Activated T-cell treated with anti-CD3 and anti-CD28 coated beads, Interleukin-2, amount 50 U/mL, for 48 hours (primary cell): ENCODE data around the gene DRC1.

Experiments used
- DNase-seq, 2 experiments: peaks; one replicate each; pipeline ENCODE4 v3.0.0-alpha.2; 2020

DRC1 gene

DNA sequence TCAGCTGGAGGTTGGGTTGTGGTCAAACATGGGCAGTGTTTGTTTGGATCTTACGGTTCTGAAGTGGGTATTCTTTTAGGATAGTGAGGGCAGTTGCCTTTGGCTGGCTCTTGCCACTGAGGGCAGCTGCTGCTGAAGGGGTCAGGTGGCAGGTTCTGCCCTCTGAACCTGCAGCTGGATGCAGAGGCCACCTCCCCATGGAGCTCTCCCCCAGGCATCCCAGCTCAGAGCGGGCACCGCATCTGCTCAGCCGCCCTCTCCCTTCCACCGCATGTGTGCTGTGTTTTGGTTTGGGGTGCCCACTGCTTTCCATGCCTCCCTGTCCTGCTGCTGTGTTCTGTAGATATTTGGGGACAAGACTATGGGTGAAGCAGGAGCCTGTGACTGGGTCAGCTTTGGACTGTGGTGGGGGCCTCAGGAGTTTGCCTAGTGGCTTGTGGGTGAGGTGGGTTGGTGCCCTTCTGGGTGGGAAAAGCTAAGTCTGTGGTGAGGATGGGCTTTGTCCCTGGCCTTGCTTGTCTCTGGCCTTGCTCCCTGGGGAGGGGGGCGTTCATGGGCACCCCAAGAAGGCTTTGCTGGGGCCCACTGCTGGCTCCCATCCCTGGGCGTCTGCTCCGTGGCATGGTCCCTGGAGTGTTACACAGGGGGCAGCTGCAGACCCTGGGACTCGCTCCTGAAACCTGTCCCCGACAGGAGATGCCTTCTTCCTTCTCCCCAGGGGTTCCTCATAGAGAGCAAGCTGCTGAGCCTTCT lies 47.7 kb downstream of the DRC1 start:
- DNase-seq = no peak

DNA sequence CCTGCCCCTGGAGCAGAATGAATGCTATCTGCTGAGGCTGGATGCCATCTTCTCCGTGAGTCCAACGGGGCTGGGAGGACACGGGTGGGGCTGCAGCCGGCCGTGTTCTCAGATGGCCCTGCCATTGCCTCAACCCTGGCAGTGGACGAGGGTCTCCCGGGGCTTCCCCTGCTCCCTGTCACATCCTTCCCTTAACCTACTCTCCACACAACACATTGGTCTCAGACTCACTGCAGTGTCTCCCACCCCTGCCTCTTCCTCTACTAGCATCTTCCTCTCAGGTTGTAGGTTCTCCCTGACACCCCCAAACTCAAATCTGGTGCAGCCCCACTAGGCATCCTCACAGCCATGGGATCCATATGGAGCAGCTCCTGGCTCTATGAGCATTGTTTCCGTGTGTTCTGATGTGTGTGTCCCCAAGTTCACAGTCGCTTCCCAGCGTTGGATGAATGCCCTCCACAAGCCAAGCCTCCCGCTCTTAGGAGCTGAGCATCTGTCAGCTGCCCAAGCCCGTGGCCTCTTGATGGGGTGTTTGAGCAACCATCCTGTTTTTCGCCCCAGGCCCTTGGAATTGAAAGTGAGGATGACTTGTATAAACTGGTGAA lies 48.4 kb downstream of the DRC1 start:
- no peak for DNase-seq

DNA sequence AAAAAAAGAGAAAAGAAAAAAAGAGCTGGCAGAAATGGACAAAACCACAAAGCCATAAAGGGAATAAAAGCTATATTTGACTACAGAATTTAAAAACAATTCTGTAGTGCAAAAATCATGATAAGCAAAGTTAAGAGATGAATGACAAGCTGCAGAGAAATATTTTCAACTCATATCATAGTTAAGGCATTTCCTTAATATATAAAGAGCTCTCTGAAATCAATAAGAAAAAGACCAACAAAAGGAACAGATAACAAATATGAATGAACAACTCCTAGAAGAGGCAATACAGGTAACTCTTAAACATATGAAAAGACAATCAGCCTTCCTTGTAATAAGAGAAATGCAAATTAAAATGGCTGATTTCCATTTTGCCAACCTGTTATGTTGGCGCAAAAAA lies 50.0 kb downstream of the DRC1 start:
- DNase-seq = no peak

DNA sequence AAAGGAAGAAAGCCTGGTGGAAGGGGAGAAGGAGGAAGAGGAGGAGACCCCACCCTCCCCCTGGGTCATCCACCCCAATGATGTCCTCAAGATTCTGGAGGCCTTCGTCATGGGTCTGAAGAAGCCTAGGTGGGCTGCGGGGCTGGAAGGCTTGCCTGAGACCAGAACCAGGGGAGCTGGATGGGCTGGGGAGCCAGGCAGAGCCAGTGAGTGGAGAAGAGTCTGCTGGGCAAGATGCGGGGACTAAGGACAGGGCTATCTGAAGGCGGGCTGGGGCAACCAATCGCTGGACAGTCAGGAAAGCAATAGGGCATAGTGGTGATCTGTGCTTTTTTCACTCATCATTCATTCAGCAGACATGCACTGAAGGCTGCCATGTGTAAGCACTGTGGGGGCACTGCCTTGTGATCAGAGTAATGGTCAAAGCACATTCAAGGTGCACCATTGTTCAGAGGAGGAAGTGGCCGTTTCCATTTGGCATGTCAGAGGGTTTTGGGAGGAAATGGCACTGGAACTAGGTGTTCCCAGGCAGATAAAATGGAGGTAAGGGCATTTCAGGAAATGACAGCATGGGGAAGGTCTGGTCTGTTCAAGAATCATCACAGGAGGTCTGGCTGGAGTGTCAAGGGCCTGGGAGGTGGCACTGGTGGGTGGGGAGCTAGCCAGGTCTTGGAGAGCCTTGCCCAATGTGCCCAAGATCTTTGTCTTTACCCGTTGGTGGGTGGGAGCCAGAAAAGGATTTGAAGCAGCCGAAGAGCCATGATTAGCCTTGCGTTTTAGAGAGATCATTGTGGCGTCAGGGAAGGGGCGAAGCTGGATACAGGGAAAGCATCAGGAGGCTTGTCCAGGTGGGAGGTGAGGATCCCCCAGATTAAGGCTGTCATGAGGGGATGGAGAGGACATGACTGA lies 52.0 kb downstream of the DRC1 start:
- no peak for DNase-seq

DNA sequence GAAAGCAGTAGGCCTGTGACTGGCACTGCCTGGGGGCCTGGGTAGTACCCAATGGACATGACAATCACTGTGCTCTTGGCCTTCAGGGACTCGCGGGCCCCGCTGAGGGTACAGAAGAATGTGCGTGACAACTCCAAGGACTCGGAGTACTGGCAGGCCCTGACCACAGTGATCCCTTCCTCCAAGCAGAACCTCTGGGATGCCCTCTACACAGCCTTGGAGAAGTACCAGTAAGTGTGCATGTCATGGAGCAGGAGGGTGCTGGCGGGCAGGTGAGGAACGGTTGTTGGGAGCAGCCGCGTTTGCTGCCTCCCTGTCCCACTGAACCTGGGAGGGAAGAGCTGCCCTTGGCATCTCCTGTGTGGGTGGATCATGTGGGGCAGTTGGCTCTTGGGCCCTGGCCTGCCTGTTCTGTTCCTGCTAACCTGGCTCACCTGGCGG lies 52.9 kb downstream of the DRC1 start:
- DNase-seq = no peak

DNA sequence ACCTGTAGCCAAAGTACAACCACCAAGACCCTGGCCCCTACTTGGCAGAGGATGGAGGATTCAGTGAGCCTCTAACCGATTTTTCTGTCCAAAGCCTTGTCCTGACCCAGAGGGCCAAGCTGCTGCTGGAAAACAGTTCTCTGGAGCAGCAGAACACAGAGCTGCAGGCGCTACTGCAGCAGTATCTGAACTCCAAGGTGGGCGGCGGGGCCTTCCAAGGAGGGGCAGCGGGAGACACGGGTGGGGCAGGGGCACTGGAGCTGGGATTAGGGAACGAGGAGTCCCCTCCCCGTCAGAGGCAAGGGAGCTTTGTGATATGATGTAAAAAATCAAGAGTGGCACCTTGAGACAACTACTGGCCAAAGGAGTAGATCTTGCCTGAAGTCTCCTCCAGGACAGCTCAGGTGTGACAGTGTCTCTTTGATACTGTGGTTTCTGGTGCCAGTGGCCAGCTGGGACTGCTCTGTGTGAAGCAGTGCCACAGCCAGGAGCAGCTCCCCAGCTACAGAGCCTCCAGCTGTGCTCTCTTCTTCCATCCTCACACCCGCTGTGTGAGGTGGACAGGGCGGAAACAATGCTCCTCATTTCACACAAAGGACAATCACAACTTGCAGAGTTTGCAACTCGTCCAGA lies 53.4 kb downstream of the DRC1 start:
- DNase-seq = no peak

DNA sequence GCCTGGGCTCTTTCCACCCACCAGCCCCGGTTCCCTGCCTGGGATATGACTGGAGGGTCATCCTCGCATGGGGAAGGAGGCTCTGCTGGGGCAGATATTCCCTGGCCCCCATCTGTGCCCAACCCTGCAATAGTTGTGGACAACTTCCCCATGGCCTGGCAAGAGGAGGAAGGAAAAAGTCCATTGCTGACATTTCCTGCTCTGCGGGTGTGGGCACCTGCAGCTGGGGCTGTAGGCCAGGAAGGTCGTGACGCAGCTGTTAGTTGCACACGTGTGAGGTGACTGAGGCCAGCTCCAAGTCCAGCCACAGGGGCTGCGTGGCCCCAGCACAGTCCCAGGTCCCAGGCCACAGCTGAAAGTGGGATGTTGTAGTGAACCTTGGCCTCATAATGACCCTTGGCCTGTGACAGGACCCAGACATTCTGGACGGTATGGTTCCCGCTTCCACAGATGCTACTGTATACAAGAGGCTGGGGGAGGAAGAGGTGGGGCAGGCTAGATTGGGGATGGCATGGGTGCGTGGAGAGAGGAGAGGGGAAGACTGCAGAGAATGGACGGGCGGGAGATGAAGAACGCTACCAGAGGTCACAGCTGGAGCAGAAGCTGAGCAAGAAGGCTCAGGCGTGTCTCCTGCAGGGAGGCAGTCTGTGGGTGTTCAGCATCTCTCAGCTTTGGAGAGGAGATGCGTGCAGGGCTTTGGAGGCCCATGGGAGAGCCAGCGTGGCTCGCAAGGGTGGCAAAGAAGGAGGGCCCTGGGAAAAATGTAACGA lies 54.1 kb downstream of the DRC1 start:
- DNase-seq = no peak

DNA sequence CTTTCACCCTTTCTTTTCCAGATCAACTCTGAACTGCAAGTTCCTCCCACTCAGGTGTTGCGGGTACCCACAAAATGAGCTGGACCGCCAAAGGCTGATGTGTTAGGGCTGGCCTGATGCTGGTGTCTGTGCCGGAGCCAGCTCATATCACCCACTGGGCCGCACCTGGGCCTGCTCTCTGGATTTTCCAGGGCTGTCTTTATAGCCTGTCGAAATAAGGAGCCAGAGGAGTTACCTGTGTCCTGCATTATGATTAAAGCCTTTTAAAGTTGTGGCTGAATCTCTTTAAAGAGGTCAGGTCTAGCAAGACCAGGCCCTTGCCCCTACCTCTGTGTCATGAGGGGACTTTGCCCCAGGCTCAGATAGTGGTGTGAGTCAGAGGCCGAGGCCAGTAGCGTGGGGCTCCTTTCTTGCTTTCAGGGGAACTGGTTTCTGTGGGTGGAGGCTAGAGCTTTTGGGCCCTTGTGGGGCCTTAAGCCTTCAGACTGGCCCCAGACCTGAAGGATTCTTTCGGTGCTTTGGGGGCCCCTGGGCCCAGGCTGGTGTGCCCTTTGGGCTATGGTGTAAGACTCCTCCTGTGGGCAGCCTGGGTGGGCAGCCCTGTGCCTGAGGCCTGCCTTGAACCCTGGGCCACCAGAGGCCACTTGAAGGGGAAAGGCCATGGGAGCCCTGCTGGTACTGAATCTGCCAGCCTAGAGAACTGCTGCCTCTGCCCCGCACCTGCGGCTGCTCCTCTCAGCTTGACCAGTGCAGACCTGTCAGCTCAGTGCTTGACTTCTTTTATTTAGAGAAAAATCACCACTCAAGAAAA lies 54.9 kb downstream of the DRC1 start:
- DNase-seq = no peak

DNA sequence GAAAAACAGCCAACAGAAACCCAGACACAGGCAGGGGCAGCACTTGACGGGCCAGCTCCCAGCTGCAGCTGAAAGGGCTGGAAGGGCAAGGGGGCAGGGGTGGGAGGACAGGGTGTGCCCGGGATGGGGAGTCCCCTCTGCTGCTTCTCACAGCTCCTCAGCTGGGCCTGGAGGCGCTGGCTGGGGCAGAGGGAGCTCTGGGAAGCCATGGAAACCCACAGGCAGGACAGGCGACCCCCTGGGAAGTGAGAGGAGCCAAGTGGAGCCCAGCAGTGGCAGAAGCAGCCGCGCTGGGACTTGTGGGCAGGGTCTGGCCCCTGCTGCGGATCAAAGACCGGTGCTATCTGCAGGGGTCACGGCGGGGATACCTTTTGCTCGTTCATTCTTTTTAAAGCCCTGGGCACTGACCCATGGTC lies 55.5 kb downstream of the DRC1 start:
- no peak for DNase-seq

DNA sequence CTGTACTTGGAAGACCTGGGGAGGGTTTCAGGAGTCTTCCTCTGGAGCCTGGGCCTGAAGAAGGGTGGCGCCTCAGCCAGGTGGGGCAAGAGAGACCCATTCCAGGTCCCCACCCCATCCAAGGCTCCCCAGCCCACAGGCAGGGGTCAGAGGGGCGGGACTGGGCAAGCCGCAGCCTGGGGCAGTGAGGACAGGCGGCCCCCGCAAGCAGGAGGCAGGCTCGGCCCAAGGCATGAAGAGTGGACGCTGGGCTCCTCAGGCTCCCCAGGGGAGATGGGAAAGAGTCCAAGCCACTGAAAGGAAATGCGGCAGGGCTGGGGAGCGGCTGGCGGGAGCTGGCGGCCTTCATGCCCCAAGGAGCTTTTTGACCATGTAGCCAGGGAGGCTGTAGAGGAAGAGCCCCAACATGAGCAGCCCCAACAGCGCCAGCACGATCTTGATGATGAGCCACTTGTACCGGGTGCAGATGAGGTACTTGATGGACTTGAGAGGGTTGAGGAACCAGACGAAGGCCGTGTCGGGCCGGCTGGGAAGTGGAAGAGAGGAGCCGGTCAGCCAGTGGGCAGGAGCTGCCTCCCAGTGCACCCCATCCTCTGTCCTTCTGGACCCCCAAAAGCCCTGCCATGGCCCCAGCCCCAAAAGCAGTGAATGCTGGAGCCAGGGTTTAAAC lies 56.1 kb downstream of the DRC1 start:
- no peak for DNase-seq

DNA sequence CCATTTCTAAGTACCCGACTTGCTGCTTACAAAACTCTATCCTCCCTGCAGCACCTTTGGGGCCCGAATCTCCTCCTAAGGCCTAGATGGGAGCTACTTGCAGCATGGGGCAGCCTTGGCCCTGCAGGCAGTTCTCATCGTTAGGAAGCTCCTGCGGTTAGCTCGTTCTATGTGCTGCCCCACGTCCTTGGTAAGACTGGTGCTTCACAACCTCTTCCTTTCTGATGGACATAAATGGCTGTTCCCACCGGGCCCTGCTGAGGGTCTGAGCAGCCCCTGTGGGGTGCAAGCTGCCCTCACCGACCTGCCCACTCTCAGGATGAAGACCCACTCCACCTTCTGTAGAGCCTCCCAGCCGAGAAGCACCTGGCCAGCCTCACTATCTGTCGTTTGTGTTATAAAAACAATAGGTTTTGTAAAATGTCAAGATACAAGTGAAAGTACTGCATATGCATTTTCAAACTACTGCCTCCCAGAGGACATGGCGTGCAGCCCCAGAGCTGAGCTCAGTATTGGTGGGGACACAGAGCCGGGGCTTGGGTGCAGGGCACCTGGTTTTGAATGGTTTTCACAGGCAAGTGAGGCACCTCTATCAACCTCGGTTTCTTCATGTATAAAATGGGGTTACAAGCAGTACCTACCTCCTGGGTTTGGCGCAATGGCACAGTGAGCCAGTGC lies 56.8 kb downstream of the DRC1 start:
- no peak for DNase-seq

DNA sequence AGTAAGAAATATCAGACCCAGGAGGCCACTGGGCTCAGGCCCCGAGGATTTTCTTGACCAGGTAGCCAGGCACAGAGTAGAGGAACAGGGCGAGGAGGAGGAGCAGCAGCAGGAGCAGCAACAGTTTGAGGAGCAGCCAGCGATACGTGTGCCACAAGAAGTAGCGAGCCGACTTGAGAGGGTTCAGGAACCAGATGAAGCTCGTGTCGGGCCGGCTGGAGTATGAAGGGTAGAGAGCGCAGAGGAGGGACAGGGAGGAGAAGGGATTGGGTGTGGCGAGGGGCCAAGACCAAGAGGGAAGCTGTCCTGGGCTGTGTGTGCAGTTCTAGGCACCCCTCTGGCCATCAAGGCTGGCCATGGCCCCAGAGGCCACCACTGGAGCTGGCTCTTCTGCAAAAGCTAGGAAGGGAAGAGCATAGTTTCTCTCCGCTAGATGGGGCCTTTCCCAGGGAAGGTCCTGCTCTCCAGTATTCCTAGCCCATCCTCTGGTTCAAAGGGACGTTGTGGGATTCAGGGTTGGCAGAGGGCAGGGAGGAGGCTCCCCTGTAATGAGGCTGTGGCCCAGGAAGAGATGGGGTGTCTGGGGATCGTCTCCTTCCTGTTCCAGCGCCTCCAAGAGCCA lies 58.4 kb downstream of the DRC1 start:
- no peak for DNase-seq

DNA sequence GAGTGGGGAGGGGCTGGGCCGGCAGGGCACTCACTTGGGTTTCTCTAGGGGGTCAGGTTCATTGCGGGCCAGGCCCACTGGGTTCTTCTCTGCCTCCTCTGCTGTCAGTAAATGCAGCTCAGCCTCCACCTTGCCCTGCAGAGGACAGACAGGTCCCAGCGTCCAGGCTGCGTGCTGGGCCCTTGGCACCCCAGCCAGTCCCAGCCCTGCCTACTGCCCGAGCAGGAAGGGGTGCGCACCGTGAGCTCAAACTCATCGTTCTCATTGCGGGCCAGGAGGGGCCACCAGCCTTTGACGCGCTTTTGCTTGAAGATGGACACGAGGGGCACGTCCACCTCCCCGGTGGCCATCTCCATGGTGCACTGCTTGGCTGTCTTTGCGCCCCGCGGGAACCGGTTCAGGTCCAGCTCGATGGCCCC lies 58.9 kb downstream of the DRC1 start:
- DNase-seq = no peak

DNA sequence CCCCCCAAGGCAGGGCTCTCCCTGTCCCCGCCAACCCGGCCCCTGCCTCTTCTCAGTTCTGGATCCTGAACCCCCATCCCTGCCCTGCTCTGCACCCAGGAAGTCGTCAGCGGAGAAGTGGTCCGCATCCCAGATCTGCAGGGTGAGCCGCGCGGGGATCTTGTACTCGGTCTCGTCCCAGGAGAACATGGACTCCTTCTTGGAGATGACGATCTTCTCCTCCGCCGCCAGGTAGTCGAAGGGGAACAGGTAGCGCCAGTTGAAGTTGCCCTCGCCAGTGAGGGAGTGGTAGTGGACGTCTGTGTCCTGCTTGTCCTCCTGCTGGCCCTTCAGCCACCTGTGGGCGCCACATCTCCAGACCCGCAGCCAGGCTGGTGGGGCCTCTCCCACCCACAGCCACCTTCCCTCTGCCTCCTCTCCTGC lies 59.9 kb downstream of the DRC1 start:
- no peak for DNase-seq

DNA sequence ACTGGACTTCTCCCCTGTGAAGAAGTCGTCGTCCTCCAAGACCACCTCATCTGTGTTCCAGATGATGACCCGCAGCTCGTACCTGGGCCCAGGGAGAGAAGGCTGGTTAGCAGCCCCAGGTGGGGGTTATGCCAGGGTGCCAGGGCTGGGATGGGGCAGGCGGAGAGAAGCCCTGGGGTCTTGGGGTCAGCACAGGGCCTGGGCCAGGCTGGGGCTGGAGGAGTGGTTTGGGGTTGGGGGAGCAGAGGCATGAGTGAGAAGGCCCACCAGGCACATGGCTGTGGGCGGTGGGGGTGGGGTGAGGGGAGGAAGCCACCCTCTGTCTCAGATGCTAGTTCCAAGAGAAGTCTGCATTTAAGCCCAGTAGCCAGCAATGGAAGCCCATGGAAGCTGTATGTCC lies 60.4 kb downstream of the DRC1 start:
- DNase-seq = no peak

DNA sequence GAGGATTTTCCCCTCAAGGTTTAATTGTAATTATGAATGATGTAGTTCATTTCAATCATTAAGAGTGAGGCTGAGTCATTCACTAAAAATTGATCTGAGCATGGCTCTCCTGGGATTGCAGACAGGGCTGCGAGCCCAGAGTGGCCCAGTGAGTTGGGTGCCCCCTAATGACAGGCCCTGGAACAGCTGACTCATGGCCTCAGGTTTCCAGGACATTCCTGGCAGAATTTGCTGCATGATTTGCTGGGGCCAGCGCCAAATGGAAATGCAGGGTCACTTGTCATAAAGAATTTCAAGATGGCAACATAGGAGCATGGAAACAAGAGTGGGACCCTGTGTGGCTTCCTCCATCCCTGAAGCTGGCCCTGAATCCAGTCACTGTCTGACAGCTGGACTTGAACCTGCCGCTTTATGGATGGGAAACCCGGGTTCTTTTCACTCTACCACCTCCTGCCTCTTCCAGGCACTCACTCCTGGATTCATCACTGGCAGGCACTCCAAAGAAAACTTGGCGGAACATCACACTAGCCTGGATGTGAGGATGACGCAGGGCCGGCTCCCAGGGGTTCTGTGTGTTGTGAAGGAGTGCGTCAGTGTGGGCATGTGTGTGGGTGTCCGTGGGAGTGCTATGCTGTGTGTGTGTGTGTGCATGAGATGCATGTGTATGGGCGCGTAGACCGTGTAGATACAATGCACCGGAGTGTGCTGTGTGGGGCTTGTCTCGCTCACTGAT lies 61.0 kb downstream of the DRC1 start:
- no peak for DNase-seq

DNA sequence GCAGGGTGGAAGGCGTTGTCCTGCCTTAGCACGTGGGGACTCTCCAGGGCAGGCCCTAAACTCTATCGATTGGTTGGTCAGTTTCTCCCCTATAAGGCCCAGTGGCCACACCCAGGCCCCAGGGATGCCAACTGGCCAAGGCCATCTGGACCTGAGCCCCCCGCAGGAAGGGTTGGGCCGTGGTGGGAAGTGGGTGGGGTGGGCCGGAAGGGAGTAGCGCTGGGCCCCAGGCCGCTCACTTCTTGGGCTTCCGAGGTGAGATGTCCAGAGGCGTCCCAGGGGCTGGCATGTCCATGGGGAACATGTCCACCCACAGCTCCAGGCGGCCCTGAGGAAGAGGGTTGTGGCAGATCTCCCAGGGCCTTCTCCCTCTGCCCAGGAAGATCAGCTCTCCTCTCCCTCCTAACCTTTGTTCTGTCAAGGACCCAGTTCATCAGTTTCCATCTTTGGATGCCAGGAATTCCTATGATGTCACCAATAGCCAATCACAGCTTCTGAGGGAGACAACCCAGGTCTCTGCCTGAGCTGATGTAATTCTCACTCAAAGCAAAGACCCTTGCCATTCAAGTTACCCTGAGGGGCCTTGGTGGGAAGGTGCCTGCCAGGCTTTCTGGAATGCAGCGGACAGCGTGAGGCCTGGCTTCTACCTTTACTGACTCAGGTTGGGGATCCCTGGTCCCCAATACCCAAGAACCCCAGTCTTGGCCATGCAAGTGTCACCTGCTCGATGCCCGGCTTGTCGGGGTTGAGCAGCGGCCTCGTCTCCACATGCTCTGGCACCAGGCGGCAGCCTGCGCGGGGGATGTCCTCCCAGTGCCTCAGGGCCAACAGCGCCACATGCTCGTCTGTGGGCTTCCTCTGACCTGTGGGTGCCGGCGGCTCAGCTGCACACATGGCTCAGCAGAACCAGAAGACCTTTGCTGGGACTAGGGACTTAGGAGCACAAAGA lies 61.8 kb downstream of the DRC1 start:
- DNase-seq = no peak
